ENCODE data around the gene ZRANB1.

ZRANB1 gene

DNA sequence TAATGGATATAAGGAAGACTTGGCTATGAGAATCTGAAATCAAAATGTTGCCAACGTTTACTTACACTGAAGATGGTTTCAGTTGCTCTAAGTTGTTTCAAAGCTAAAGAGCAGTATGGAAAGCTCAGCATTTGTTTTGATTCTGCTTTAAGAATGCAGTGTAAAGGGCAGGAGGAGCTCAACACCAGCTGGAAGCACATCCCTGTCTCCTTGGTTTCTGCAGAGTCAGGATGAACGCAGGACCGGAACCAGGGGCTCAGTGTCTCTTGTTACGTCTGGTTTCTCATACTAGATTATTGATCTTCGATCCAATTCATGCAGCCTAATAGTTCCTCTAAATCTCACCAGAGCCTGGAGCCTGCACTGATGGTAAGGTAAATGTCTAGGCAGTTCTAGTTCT is 24.1 kb downstream of the ZRANB1 start:
- Histone ChIP-seq H3K27me3 (replicated peaks; ENCODE audit: control insufficient read depth, insufficient read depth, low read length) (no peaks in the 10 kb centered on the region), H3K4me1 (ENCODE audit: control insufficient read depth, insufficient read depth, low read length) (peaks cover 23% of the 10 kb centered on the region), H3K36me3 (ENCODE audit: control insufficient read depth, insufficient read depth, low read length, severe bottlenecking) (peaks cover 30% of the 10 kb centered on the region), H3K9me3 (ENCODE audit: control insufficient read depth, low read length) (no peaks in the 10 kb centered on the region), H3K9ac (ENCODE audit: low read length) (no peak overlapping the region), H3K4me3 (ENCODE audit: low read length) (no peak overlapping the region)
- no peak for DNase-seq (ENCODE audit: low read depth)

DNA sequence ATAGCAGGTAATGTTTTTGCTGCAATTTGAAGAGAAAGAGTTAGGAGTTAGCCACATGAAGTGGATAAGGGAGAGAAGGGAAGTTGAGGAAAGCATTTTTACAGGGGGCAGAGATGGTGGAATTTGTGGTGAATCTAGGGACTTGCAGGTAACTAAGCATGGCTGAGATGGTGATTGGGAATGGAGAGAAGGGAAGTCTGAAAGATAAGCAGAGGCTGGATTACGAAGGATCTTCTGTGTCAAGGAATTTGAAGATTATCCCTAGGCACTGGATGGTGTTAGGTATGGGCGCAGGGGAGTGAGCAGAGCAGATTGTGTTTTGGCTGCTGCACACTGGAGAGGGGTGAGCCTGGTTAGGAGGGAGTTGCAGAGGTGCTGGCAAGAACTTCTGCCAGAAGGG is 25.3 kb downstream of the ZRANB1 start:
- Histone ChIP-seq H3K27me3 (replicated peaks; ENCODE audit: control insufficient read depth, insufficient read depth, low read length) (no peaks in the 10 kb centered on the region), H3K36me3 (ENCODE audit: control insufficient read depth, insufficient read depth, low read length, severe bottlenecking) (peaks cover 36% of the 10 kb centered on the region), H3K9ac (ENCODE audit: low read length) (no peak overlapping the region), H3K4me1 (ENCODE audit: control insufficient read depth, insufficient read depth, low read length) (peaks cover 17% of the 10 kb centered on the region), H3K9me3 (ENCODE audit: control insufficient read depth, low read length) (no peaks in the 10 kb centered on the region), H3K4me3 (ENCODE audit: low read length) (no peak overlapping the region)
- DNase-seq (ENCODE audit: low read depth): no peak

DNA sequence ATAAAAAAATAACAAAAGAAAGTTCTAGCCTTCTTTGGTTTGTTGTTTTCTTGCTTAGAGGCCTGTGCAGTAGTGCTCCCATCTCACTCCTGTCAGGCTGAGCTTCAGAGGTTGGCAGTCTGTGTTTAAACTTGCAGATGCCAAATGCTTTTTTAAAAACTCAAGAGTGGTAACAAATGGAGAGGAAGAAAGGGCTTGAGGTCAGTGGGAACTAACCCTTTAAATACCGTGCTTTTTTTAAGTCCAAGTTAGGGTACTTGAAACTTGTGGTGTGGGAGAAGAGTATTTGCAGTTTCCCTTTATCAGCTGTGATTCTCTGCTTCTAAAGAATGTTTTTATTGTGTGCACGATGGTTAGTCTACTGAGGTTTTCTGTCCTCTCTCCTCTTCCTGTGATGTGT is 29.4 kb downstream of the ZRANB1 start:
- no peaks in the 10 kb centered on the region for H3K9me3 ChIP-seq (ENCODE audit: control insufficient read depth, low read length)
- peaks cover 9% of the 10 kb centered on the region for H3K4me1 ChIP-seq (ENCODE audit: control insufficient read depth, insufficient read depth, low read length)
- no peak for DNase-seq (ENCODE audit: low read depth)
- no peak overlapping the region for H3K4me3 ChIP-seq (ENCODE audit: low read length)
- peaks cover 75% of the 10 kb centered on the region for H3K36me3 ChIP-seq (ENCODE audit: control insufficient read depth, insufficient read depth, low read length, severe bottlenecking)
- H3K9ac ChIP-seq (ENCODE audit: low read length): peak overlapping the region; percentile 18
- no peaks in the 10 kb centered on the region for H3K27me3 ChIP-seq (replicated peaks; ENCODE audit: control insufficient read depth, insufficient read depth, low read length)

DNA sequence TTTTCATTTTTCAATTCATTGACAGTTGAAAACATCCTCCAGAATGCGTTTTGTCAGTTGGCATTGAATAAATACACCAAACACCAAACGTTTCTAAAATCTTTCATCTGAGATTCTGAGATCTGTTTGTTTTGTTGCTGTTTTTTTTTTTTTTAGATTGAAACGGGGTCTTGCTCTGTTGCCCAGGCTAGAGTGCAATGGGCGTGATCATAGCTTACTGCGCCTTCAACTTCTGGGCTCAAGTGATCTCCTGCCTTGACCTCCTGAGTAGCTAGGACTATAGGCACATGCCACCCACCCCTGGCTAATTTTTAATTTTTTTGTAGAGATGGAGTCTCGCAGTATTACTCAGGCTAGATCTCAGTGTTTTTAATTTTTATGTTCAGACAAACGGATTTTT is 30.7 kb downstream of the ZRANB1 start:
- no peaks in the 10 kb centered on the region for H3K9me3 ChIP-seq (ENCODE audit: control insufficient read depth, low read length)
- H3K4me3 ChIP-seq (ENCODE audit: low read length): no peak overlapping the region
- peaks cover 63% of the 10 kb centered on the region for H3K36me3 ChIP-seq (ENCODE audit: control insufficient read depth, insufficient read depth, low read length, severe bottlenecking)
- H3K9ac ChIP-seq (ENCODE audit: low read length): no peak overlapping the region
- no peak for DNase-seq (ENCODE audit: low read depth)
- H3K4me1 ChIP-seq (ENCODE audit: control insufficient read depth, insufficient read depth, low read length): peaks cover 9% of the 10 kb centered on the region
- no peaks in the 10 kb centered on the region for H3K27me3 ChIP-seq (replicated peaks; ENCODE audit: control insufficient read depth, insufficient read depth, low read length)

DNA sequence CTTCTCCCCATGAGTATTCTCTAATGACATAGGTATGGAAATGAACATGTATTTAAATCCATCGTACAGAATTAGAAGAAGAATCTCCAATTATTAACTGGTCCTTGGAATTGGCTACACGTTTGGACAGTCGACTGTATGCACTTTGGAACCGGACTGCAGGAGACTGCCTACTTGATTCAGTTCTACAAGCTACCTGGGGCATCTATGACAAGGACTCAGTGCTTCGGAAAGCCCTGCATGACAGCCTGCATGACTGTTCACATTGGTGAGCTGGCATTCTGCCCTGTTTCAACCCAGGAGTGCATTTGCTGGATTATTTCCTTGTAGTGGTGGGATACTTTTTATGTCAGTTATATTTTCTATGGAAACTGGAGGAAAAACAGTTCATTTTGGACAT is 32.2 kb downstream of the ZRANB1 start:
- Histone ChIP-seq H3K36me3 (ENCODE audit: control insufficient read depth, insufficient read depth, low read length, severe bottlenecking) (peaks cover 54% of the 10 kb centered on the region), H3K4me1 (ENCODE audit: control insufficient read depth, insufficient read depth, low read length) (peaks cover 9% of the 10 kb centered on the region), H3K9me3 (ENCODE audit: control insufficient read depth, low read length) (no peaks in the 10 kb centered on the region), H3K27me3 (replicated peaks; ENCODE audit: control insufficient read depth, insufficient read depth, low read length) (no peaks in the 10 kb centered on the region), H3K4me3 (ENCODE audit: low read length) (no peak overlapping the region), H3K9ac (ENCODE audit: low read length) (no peak overlapping the region)
- no peak for DNase-seq (ENCODE audit: low read depth)

DNA sequence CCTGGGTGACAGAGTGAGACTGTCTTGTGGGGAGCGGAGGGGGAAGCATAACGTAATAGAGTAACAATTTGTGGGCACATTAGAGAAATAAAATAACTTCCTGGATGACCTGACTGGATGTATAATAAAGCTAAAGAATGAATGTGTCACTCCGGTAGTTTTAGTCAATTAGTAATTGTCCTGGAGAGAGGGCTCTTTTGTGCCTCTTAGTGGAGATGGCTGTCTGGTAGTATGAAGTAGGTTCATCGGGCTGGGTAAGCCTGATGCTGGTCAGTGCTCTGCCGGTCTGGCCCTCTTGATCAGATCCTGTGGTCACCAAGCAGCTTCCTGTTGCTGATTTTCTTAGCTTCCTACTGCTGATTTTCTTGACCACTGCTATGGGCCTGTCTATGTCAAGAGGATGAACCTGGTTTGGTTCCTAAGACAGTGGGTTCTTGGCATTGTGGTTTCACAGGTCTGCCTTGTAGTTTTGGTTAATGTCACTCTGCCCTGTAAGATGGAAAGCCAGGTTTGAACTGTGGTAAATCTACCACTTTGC is 34.1 kb downstream of the ZRANB1 start:
- DNase-seq (ENCODE audit: low read depth): no peak
- H3K36me3 ChIP-seq (ENCODE audit: control insufficient read depth, insufficient read depth, low read length, severe bottlenecking): peaks cover 50% of the 10 kb centered on the region
- peaks cover 6% of the 10 kb centered on the region for H3K4me1 ChIP-seq (ENCODE audit: control insufficient read depth, insufficient read depth, low read length)
- no peak overlapping the region for H3K4me3 ChIP-seq (ENCODE audit: low read length)
- no peaks in the 10 kb centered on the region for H3K9me3 ChIP-seq (ENCODE audit: control insufficient read depth, low read length)
- H3K27me3 ChIP-seq (replicated peaks; ENCODE audit: control insufficient read depth, insufficient read depth, low read length): no peaks in the 10 kb centered on the region
- no peak overlapping the region for H3K9ac ChIP-seq (ENCODE audit: low read length)

DNA sequence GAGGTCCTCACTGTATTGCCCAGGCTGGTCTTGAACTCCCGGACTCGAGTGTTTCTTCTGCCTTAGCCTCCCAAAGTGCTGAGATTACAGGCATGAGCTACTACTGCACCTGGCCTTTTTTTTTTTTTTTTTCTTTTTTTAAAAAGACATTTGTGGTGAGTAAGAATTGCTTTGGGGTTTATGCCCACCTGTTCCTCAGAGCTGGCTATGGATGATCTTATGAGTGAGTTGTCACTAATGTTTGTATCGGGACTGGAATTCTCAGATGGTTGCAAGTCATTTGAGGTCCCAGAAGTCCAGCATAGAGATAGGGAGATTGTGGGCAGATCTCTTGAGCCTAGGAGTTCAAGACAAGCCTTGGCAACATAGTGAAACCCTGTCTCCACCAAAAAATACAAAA is 35.2 kb downstream of the ZRANB1 start:
- Histone ChIP-seq H3K9me3 (ENCODE audit: control insufficient read depth, low read length) (no peaks in the 10 kb centered on the region), H3K27me3 (replicated peaks; ENCODE audit: control insufficient read depth, insufficient read depth, low read length) (no peaks in the 10 kb centered on the region), H3K9ac (ENCODE audit: low read length) (no peak overlapping the region), H3K36me3 (ENCODE audit: control insufficient read depth, insufficient read depth, low read length, severe bottlenecking) (peaks cover 55% of the 10 kb centered on the region), H3K4me1 (ENCODE audit: control insufficient read depth, insufficient read depth, low read length) (no peaks in the 10 kb centered on the region), H3K4me3 (ENCODE audit: low read length) (no peak overlapping the region)
- DNase-seq (ENCODE audit: low read depth): no peak

DNA sequence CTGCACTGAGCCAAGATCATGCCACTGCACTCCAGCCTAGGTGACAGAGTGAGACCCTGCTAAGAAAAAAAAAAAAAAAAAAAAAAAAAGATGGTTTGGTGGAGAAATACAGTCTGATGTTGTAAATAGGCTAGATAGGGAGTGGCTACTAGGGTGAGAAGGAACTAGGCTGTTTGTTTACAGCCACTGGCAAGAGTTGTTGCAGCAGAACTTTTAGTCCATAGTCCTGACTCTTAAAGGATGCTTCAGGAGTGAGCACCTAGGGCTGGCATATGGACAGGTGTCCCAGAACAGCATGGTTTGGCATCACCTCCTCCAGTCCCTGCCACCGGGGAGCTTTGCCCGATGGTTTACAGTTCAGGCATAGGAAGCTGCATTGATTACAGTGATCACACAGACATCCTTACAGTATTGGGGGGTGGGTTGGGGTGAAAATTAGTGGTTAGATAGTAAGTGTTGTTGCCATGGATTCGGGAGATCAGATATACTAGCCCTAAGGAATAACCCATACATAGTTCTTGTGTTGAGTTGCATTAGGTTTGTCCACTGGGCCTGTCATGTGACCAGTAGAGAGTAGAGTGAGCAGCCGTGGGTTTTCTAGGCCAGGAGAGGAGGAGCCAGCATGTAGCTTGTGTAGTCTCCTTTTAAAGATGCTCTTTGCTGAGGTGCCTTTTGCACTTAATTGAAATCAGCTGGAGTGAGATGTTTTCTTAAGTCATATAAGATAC is 35.9 kb downstream of the ZRANB1 start:
- Histone ChIP-seq H3K9me3 (ENCODE audit: control insufficient read depth, low read length) (no peaks in the 10 kb centered on the region), H3K36me3 (ENCODE audit: control insufficient read depth, insufficient read depth, low read length, severe bottlenecking) (peaks cover 57% of the 10 kb centered on the region), H3K4me3 (ENCODE audit: low read length) (no peak overlapping the region), H3K9ac (ENCODE audit: low read length) (no peak overlapping the region), H3K27me3 (replicated peaks; ENCODE audit: control insufficient read depth, insufficient read depth, low read length) (no peaks in the 10 kb centered on the region), H3K4me1 (ENCODE audit: control insufficient read depth, insufficient read depth, low read length) (no peaks in the 10 kb centered on the region)
- no peak for DNase-seq (ENCODE audit: low read depth)

DNA sequence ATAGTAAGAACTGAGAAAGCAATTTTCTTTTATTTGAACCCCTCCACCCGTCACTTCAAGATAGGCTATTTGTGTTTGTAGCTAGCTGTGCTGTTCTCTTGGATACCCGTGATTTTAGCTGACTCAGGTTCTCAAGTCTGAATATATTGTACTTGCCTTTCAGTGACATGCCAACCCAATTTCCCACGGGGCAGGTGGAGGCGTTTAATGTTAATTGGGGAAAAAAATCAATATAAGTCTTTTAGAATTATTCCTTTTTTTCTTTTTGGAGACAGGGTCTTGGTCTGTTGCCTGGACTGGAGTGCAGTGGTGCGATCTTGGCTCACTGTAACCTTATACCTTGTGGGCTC is 36.4 kb downstream of the ZRANB1 start:
- Histone ChIP-seq H3K4me1 (ENCODE audit: control insufficient read depth, insufficient read depth, low read length) (no peaks in the 10 kb centered on the region), H3K9ac (ENCODE audit: low read length) (no peak overlapping the region), H3K4me3 (ENCODE audit: low read length) (no peak overlapping the region), H3K36me3 (ENCODE audit: control insufficient read depth, insufficient read depth, low read length, severe bottlenecking) (peaks cover 57% of the 10 kb centered on the region), H3K27me3 (replicated peaks; ENCODE audit: control insufficient read depth, insufficient read depth, low read length) (no peaks in the 10 kb centered on the region), H3K9me3 (ENCODE audit: control insufficient read depth, low read length) (no peaks in the 10 kb centered on the region)
- no peak for DNase-seq (ENCODE audit: low read depth)

DNA sequence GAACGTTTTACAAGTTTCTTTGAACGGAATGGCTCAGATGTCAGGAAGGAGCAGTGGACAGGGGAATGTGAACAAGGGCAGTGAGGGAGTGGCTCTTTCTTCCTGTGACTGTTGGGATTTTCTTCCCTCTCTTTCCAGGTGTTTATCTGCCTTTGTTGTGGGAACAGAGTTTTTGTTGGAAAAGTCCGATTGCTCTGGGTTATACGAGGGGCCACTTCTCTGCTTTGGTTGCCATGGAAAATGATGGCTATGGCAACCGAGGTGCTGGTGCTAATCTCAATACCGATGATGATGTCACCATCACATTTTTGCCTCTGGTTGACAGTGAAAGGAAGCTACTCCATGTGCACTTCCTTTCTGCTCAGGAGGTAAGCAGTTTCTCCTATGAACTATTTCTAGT is 41.4 kb downstream of the ZRANB1 start:
- Histone ChIP-seq H3K9ac (ENCODE audit: low read length) (no peak overlapping the region), H3K27me3 (replicated peaks; ENCODE audit: control insufficient read depth, insufficient read depth, low read length) (no peaks in the 10 kb centered on the region), H3K36me3 (ENCODE audit: control insufficient read depth, insufficient read depth, low read length, severe bottlenecking) (peaks cover 69% of the 10 kb centered on the region), H3K4me1 (ENCODE audit: control insufficient read depth, insufficient read depth, low read length) (no peaks in the 10 kb centered on the region), H3K4me3 (ENCODE audit: low read length) (no peak overlapping the region), H3K9me3 (ENCODE audit: control insufficient read depth, low read length) (no peaks in the 10 kb centered on the region)
- DNase-seq (ENCODE audit: low read depth): no peak

DNA sequence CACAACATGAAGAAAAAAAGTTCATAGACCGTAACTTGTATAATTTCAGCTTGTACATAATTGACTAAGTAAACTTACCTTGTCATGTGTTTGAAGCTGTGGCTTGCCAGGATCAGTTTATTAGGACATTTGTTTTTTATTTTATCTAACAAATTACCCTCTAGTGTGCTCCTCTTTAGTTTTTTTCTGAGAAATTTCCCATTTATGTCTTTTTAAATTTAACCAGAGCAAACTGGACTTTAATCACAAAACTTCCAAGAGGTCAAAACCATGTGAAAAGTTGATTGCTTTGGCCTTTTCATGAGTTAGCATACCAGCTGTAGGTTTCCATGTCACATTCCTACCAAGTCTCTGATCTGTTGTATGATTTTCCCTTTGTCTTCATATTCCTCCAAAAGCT is 42.5 kb downstream of the ZRANB1 start:
- H3K4me3 ChIP-seq (ENCODE audit: low read length): no peak overlapping the region
- H3K4me1 ChIP-seq (ENCODE audit: control insufficient read depth, insufficient read depth, low read length): no peaks in the 10 kb centered on the region
- no peaks in the 10 kb centered on the region for H3K9me3 ChIP-seq (ENCODE audit: control insufficient read depth, low read length)
- H3K27me3 ChIP-seq (replicated peaks; ENCODE audit: control insufficient read depth, insufficient read depth, low read length): no peaks in the 10 kb centered on the region
- no peak for DNase-seq (ENCODE audit: low read depth)
- H3K9ac ChIP-seq (ENCODE audit: low read length): no peak overlapping the region
- peaks cover 69% of the 10 kb centered on the region for H3K36me3 ChIP-seq (ENCODE audit: control insufficient read depth, insufficient read depth, low read length, severe bottlenecking)

DNA sequence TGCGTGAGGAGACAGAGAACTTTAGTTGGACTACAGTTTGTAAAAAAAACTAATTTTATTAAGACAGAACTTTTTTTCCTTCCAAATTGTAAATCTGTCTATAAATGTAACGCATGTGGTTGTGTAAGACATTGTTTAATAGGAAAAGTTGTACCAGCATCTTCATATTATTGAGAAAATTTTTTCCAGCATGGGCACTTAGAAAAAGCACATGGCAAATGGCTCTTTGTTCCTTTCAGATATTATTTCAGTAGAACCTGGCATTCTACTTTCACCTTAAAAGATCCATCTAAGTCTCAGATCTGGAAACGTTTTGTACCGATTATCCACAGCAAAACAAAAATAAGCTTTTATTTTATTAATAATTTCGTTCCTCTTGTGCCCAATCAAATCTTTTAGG is 43.2 kb downstream of the ZRANB1 start:
- H3K4me3 ChIP-seq (ENCODE audit: low read length): no peak overlapping the region
- no peak overlapping the region for H3K9ac ChIP-seq (ENCODE audit: low read length)
- no peaks in the 10 kb centered on the region for H3K4me1 ChIP-seq (ENCODE audit: control insufficient read depth, insufficient read depth, low read length)
- no peak for DNase-seq (ENCODE audit: low read depth)
- H3K36me3 ChIP-seq (ENCODE audit: control insufficient read depth, insufficient read depth, low read length, severe bottlenecking): peaks cover 74% of the 10 kb centered on the region
- H3K9me3 ChIP-seq (ENCODE audit: control insufficient read depth, low read length): no peaks in the 10 kb centered on the region
- H3K27me3 ChIP-seq (replicated peaks; ENCODE audit: control insufficient read depth, insufficient read depth, low read length): no peaks in the 10 kb centered on the region

Data from adipocyte (in vitro differentiated cells).